Stimulated activated CD8-positive, alpha-beta memory T cell treated with anti-CD3 and anti-CD28 coated beads, Interleukin-2, amount 100 ng/mL, for 48 hours (primary cell): ENCODE data around the gene SLC6A8.
"Not testable (repeated sequence)": the region's sequence is repeated elsewhere in the genome, so short reads cannot be mapped to it uniquely, and the experiment has no call there.

Source experiments
- DNase-seq, 2 donors: peaks; one replicate each; pipeline ENCODE4 v3.0.0-alpha.2; 2020; ENCODE audit warnings: low read depth in 2 of 2

The SLC6A8 gene

DNA sequence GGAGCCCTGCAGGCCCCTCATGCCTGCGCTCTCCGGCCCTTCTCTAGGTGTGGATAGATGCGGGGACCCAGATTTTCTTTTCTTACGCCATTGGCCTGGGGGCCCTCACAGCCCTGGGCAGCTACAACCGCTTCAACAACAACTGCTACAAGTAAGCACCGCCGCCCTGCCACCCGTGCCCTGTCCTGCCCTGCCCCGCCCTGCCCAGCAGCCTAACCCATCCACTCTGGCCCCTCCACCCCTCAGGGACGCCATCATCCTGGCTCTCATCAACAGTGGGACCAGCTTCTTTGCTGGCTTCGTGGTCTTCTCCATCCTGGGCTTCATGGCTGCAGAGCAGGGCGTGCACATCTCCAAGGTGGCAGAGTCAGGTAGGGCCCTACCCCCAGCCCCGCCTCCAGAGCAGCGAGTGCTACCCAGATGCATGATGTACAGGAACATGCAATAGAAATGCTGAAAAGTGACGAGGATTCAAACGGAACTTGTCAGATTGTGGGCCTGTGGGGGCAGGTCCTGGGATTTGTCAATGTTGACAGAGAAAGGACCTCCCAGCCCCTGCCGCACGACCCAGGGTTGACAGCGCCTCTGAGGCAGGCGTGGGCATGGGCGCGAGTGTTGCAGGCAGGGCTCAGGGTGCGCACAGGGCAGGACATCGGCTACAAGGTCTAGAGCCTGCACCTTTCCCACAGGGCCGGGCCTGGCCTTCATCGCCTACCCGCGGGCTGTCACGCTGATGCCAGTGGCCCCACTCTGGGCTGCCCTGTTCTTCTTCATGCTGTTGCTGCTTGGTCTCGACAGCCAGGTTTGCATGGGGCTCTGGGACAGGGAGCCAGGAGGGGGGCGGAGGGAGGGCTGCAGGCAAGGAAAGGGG is 5.7 kb downstream of the SLC6A8 start:
- no peak for DNase-seq

DNA sequence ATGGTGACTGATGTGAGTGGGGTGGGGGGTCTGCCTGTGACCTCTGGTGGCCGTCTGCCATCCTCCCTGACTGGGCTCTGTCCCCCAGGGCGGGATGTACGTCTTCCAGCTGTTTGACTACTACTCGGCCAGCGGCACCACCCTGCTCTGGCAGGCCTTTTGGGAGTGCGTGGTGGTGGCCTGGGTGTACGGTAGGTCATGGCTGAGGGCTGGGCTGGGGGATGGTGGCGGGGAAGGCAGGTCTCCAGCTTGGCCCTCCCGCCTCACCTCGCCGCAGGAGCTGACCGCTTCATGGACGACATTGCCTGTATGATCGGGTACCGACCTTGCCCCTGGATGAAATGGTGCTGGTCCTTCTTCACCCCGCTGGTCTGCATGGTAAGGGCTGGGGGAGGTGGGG is 6.5 kb downstream of the SLC6A8 start:
- DNase-seq: not testable (repeated sequence)

DNA sequence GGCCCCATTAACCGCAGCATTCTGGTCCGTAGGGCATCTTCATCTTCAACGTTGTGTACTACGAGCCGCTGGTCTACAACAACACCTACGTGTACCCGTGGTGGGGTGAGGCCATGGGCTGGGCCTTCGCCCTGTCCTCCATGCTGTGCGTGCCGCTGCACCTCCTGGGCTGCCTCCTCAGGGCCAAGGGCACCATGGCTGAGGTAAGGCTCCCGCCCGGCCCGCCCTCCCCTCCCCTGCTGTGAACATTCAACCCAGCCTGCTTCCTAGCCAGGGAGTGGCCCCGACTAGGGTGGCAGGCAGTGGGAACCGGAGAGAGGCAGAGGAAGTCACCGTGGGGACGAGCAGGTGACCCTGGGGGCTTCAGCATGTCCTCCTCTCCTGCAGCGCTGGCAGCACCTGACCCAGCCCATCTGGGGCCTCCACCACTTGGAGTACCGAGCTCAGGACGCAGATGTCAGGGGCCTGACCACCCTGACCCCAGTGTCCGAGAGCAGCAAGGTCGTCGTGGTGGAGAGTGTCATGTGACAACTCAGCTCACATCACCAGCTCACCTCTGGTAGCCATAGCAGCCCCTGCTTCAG is 7.1 kb downstream of the SLC6A8 start:
- no peak for DNase-seq

DNA sequence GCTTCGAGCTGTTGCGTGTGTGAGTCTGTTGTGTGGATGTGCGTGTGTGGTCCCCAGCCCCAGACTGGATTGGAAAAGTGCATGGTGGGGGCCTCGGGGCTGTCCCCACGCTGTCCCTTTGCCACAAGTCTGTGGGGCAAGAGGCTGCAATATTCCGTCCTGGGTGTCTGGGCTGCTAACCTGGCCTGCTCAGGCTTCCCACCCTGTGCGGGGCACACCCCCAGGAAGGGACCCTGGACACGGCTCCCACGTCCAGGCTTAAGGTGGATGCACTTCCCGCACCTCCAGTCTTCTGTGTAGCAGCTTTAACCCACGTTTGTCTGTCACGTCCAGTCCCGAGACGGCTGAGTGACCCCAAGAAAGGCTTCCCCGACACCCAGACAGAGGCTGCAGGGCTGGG is 8.4 kb downstream of the SLC6A8 start:
- DNase-seq: no peak

DNA sequence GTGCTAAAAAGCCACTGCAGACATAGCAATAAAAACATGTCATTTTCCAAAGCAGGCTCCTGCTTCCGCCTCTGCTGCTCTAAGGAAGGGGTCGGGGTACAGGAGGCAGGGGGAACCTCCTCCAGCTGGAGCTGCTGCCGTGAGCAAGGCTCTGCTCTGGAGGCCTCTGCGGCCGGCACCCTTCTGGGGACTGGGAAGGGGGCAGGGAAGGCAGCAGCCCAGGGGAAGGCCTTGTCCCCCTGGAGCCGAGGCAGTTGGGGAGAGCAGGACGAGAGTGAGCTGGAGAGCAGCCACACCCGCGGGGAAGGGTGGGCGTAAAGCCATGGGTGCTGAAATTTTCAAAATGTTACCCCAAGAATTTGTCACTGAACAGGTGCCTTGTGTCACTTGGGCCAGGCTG is 8.8 kb downstream of the SLC6A8 start:
- not testable (repeated sequence) for DNase-seq

DNA sequence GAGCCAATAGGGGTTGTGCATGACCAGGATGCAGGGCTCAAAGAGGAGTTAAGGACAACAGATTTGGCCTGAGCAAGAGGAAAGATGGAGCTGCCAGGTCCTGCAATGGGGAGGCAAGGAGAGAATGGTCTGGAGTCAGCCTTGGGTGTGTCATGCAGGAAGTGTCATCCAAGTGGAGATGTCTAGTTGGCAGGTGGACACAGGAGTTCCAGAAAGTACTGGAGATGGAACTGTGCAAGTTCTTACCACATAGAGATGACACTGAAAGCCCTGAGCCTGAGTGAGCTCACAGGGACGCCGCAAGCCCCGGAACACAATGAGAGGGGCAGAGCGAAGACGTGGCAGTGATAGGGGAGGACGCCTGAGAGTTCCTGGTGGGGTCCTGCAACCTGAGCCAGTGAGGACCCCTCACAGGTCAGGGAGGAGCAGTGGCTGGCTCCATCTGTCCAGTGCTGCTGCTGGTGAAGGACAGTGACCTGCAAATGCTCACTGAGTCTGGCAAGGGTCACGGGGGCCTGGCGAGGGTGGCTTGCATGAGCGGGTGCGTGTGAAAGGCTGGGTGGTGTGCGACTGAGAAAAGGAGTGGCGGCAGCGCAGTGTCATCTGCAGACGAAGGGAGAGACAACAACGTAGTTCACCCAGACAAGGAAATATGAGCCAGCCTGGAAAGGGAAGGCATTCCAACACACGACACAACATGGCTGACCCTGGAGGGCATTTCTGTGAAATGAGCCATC is 9.4 kb downstream of the SLC6A8 start:
- not testable (repeated sequence) for DNase-seq

DNA sequence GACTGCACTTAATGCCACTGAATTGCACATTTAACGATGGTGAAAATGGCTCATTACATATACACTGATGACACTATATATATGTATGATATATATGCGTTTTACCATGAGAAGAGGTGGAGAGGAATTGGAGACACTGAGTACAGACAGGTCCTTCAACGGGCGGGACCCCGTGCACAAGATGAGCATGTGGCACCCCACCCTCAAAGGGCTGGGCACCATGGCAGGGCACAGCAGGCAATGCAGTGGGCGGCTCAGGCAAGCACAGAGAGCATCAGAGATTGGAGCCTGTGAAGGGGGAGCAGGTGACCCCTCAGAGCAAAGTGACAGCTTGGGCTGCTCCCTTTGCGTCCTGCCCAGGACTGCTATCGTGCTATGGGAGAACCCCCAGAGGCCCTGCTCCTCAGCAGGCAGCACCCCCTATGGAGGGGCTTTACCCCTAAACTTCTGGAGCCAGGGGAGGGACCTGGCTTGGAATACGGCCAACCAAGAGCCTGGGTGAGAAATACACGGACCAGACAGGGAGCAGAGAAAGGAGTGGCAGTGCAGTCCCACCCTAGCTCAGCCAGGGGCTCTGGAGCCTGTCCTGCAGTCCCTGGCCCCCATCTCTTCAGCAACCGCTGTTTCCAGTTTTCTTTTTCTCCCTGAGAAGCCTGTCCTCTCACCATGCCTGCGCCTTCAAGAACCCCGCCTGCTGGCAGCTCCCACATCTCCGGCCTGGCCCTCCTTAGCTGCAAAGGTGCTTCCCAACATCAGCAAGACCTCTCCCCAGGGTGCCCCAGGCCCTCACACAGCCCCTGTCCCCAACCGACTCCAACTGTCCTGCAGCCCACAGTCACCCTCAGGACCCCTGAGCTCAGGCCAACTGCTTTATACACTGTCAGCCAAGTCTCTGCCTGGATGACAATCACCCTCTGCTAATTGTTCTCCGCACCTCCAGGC is 10.5 kb downstream of the SLC6A8 start:
- DNase-seq: no peak

DNA sequence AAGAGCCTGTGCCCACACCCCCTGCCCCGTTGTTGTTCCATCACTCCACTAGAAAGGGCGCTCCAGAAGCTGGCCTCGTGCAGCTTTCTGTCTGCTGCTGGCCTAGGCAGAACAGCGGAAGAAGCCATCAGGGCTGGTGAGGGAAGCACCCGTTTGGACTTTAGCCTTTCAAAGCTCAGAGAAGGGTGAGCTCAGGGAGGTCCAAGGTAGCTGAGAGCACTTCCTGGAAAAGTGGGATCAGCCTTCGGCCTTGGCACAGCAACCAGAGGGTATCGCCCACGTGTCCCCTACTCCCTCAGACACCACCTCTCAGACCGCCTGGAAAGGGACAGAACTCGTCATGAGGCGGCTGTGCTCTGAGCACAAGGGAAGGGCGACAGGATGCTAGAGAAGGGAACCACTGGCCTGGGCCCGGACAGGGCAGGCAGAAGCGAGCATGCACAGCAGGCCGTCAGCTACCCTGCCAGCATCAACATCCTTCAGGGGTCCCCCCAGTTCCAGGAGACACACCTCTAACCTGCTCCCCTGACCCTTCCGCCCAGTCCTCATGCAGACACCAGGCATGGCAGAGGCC is 11.6 kb downstream of the SLC6A8 start:
- DNase-seq: not testable (repeated sequence)

DNA sequence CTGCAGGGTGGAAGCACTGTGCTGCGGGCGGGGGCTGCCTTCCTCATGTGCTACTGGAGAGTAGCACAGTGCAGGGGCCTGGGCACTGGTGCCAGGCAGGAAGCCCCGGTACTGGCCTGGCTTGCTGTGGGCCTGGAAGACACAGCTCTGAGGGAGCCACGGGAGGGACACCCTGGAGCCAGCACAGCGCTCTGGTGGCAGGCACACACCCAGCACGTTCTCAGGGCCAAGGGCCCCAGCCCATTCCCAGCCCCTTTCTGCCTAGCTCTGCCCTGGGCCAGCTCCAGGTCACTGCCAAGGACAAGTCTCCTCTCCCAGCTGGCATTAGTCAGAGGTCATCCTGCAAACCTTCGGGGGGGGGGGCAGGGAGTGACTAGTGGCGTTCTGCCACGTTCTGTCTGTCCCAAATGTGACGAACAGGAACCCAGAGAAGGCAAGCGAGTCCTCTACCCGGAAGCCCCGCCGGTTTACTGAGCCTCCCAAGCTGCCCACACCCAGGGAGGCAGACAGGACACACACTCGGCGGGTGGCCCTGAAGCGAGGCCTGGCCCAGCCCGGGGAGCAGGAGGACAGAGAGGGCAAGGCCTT is 12.2 kb downstream of the SLC6A8 start:
- not testable (repeated sequence) for DNase-seq

DNA sequence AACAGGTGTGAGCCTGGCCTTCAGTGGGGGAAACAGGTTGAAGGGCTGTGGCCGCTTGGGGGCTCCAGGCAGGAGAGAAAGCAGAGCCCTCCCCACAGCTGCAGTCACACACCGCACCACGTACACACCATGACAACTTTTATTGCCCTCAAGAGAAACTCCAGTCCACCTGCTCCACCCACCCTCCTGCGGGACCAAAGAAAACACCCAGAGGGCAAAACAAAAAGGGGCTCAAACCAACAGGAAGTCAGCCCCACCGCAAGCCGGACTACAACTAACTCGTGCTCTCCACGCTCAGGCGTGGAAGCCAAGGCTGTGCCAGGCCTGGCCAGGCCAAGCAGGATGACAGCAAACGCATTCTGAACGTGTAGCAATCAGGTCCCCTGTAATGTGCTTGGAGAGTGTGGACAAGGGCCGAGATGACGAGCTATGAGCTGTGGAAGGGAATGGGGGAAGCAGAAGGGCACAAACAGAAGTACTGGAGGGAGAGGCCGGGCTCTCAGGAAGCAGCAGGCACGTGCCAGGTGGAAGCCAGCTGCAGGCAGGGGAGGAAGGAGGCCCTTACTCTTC is 12.7 kb downstream of the SLC6A8 start:
- no peak for DNase-seq

DNA sequence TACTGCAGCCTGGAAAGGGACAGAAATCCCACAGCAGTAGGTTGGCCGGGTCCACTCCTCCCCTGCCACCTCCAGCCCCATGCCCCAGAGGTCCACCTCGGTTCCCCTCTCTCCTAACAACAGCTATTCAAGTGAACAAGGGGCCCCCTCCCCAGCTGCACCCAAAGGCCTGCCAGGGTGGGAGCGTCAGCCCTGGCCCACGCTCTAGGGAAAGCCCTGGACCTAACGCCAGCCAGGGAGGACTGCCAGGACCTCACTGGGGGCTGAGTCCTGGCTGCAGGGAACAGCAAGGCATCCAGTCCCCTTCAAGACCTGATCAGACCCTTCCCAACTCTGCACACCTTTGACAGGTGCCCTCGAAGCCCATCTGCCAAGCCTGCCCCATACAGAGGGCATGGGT is 13.2 kb downstream of the SLC6A8 start:
- no peak for DNase-seq

DNA sequence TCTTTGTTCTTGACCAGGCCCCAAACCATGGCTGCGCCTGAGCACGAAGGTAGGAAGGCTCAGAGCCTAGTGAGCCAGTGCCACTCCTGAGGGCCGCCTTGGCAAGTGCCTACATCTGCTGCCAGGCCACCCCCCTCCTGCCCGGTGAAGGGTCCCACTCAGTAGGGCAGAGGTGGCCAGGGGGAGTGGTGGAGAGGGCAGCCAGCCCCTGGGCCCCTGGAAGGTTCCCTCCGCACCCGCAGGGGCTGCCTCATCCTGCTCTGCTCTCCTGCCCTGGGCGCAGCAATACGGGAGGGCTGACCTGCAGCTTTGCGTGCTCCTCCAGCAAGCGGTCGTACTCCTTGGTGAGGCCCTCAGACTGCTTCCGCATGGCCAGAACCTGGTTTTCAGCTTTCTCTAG is 14.0 kb downstream of the SLC6A8 start:
- DNase-seq: no peak

DNA sequence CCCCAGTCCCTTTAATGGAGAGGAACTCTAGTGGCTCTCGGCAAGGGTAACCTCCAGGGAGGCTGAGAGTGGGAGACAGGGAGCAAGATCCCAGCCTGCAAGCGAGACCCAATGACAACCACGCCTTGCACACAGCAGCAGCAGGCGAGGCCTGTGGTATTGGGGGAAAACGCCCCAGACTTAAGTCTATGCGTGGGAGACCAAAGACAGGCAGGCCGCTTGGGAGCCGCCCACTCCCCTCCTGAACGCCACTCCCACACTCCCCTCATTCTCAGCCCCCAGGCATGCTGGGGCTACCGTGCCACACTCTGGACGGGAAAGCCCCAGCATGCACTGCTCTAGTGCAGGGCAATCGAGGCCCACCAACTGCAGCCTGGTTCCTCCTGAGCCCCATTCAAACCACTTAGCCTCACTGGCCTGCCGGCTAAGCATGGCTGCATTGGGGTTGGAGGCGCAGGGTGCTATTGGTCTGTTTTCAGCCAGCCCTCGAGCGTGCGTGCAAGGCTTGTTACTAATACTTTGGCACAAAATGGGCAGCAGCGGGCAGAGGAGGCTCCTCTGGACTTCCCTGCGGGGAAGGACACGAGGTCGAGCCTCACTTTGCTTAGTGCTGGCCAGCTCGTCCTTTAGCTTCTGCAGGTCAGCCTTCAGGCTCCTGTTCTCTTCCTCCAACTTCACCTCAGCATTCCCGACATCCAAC is 14.8 kb downstream of the SLC6A8 start:
- no peak for DNase-seq

DNA sequence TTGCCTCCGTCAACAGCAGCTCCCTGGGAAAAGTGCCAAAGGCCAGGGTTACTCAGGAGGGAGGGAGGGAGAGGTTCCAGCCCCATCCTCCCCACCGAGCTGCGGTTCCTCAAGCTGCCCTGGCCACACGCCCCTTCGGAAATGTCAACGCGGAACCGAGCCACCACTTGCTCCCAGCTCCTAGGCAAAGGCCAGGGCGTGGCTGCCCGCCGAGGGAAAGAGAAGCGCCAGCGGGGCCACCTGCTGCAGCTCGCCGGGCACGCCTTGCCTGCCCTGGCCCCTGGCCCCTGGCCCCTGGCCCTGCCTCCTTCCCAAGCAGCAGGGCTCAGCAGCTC is 15.3 kb downstream of the SLC6A8 start:
- no peak for DNase-seq

DNA sequence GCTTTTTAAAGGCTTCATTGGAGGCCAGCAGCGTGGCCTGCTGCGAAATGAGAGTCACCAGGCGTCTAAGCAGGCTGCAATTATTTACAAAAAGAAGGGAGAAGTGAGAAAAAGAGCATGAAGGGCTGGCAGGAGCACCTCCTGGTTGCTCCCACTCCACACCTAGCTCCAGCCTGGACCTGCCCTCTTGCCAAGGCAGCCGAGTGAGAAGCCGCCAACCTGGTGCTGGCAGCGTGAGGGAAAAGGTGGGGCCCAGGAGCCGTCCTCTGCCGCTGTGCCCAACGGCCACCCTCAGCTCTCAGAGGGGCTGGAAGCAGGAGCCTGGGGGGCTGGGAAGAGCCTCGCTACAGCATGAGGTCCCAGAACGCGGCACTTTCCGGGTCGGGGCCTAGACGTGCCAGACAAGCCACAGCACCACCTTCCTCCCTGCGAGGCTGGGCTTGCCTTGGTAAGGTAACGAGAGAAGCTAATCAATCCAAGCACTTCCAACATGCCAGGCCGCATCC is 16.3 kb downstream of the SLC6A8 start:
- DNase-seq: no peak

DNA sequence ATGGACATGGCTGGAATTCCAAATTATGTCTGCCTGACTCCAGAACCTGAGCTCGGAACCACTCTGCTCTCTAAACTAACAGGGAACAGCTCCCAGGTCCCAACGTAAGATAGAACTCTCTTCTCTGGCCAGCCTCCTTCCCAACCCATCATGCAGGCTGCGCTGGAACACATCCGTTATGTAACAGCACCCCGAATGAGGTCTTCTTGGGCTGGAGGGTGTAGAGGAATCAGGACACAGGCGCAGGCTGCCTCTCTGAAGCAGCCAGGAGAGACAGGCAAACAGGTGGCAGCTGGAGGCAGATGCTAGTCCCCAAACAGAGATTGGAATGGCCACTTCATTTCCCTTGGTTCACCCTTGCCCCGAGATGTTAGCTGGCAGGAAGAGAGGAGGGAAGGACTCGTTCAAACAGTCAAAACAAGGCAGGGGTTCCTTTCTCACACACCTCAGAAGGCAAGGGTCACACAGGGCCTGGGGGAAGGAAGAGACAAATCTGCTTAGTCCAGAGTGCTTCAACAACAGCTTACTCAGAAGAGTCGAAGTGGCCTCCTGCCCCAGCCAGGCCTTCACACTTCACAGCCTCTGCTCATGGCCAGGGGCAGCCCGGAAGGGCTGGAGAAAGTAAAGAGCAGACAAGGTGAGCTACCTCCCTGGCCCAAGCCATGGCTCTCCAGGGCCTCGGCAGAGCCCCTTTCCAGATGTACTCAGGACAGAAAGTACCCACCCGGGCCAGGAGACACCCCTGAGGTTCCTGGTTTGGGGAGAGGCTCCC is 17.1 kb downstream of the SLC6A8 start:
- DNase-seq: not testable (repeated sequence)

DNA sequence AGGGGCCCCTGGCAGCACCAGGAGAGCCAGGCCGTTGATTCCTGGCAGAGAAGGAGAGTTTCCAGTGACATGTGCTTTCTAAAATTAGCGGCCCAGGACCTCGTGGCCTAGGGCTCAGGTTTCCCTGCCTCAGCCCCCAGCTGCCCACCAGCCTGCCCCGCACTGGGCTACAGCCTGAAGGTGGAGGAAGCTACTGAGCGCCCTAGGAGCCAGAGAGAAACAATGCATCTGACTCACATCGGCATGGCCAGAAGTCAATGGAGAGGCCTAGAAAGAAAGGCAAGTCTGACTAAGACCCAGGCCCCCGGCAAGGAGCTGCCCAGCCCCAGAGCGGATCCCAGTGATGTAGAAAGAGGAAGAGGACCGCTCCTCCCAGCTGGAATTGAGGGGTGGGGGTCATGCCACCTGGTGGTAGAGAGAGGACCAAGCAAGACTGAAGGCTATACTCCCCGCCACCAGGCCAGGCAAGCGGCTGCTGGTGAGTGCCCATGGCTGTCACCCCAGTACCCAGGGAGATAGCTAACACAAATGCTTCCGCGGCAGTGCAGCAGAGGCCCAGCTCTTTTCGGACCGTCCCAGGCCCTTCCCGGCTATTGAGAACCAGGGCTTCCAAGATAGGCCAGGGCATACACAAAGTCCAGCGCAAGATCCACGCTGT is 17.8 kb downstream of the SLC6A8 start:
- not testable (repeated sequence) for DNase-seq

DNA sequence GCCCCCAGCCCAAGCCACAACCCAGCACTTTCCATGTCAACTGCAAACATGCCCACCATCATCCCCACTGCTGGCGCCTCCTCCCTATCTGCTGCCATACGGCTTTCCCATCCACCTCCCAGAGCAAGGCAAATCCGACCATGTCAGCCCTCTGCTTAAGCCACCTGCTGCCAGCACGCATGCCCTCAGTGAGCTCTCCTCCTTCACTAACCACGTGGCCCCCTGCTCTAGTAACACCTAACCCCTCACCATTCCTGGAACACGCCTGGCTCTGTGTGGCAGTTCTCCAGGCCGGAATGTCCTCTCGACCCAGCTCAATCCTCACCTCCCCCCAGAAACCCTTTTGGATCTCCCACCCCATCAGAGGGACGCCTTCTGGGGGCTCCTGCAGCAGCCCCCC is 19.1 kb downstream of the SLC6A8 start:
- no peak for DNase-seq

DNA sequence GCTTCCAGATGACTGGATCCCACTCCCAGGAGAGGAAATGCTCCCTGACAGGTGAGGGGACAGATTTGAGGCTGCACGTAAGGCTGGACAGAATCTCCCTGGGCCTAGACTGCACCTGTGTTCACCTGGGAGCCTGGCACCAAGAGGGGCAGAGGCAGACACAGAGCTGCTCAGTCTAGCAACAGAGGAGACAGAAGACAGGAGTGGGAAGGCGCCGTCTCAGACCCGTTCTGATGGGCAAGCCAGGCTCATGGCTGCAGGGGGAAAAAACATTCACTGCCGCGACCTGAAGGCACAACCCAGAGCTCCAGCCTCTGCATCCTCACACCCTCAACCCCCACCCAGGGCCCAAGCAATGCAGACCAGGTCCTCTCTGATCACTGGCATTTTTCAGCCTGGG is 19.7 kb downstream of the SLC6A8 start:
- DNase-seq: no peak
